ENCODE data around the gene GRIN1. TPM values are rescaled to one million over a fixed set of nuclear protein-coding genes. Genes with fewer than 3 reads are reported as not detected.
"Not testable (repeated sequence)": the region's sequence is repeated elsewhere in the genome, so short reads cannot be mapped to it uniquely, and the experiment has no call there.

GRIN1 gene
- total and polyA plus RNA-seq, 2 donors (not counting 1 experiment from before 2014, with no cell fraction given) = 0.04 TPM; not detected in 1

DNA sequence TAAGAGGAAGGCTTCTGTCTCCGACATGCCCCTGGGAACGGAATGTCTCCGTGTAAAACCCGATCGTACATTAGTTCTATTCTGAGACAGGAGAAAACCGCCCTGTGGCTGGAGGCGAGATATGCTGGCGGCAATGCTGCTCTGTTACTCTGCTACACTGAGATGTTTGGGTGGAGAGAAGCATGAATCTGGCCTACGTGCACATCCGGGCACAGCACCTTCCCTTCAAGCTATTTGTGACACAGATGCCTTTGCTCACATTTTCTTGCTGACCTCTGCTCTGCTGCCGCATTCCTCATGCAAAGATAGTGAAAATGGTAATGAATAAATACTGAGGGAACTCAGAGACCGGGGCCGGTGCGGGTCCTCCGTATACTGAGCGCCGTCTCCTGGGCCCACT, 22.2 kb upstream of the GRIN1 start:
- no peak for TF ChIP-seq EZH2 (IDR thresholded peaks at IDR 0.05; ENCODE audit: borderline replicate concordance, insufficient read depth, low read depth, low read length, poor library complexity, severe bottlenecking)
- TF ChIP-seq, protein P1, sequence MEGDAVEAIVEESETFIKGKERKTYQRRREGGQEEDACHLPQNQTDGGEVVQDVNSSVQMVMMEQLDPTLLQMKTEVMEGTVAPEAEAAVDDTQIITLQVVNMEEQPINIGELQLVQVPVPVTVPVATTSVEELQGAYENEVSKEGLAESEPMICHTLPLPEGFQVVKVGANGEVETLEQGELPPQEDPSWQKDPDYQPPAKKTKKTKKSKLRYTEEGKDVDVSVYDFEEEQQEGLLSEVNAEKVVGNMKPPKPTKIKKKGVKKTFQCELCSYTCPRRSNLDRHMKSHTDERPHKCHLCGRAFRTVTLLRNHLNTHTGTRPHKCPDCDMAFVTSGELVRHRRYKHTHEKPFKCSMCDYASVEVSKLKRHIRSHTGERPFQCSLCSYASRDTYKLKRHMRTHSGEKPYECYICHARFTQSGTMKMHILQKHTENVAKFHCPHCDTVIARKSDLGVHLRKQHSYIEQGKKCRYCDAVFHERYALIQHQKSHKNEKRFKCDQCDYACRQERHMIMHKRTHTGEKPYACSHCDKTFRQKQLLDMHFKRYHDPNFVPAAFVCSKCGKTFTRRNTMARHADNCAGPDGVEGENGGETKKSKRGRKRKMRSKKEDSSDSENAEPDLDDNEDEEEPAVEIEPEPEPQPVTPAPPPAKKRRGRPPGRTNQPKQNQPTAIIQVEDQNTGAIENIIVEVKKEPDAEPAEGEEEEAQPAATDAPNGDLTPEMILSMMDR (IDR thresholded peaks at IDR 0.05) = no peak
- intact Hi-C loops (cut with micrococcal nuclease) = no loop called here
- Histone ChIP-seq H3K4me1 (ENCODE audit: control insufficient read depth in 2 of 2, insufficient read depth in 2 of 2, low read length in 2 of 2) (peaks cover 22 to 37% of the 10 kb centered on the region in 2 donors), H4K20me1 (ENCODE audit: control insufficient read depth, insufficient read depth, low read length, poor library complexity, severe bottlenecking) (peaks cover 9% of the 10 kb centered on the region), H3K36me3 (replicated peaks in 1 of 2; ENCODE audit: control extremely low read depth in 1 of 2, control insufficient read depth in 1 of 2, extremely low read depth in 1 of 2, insufficient read depth in 2 of 2, low read length in 1 of 2) (peaks cover 0 to 12% of the 10 kb centered on the region in 2 experiments), H3K9me3 (ENCODE audit: control extremely low read depth in 1 of 3, control insufficient read depth in 2 of 3, insufficient read depth in 1 of 3, low read length in 2 of 3) (no peaks in the 10 kb centered on the region), H2AFZ (ENCODE audit: insufficient read depth, low read depth, low read length, poor library complexity, severe bottlenecking) (no peak overlapping the region), H3K27ac (ENCODE audit: low read length in 2 of 2) (no peak overlapping the region), H3K9ac (ENCODE audit: low read length) (no peak overlapping the region), H3K79me2 (ENCODE audit: control insufficient read depth, insufficient read depth, low read length) (peaks cover 14% of the 10 kb centered on the region), H3K4me2 (replicated peaks; ENCODE audit: low read depth, low read length, poor library complexity, severe bottlenecking) (no peak overlapping the region), H3K27me3 (replicated peaks in 1 of 4; ENCODE audit: control extremely low read depth in 1 of 4, control insufficient read depth in 3 of 4, insufficient read depth in 4 of 4, low read length in 3 of 4) (no peaks in the 10 kb centered on the region), H3K4me3 (ENCODE audit: control extremely low read depth in 1 of 5, extremely low read depth in 1 of 5, insufficient read depth in 1 of 5, low read depth in 2 of 5, low read length in 4 of 5) (no peak overlapping the region)
- no peak for ATAC-seq (ENCODE audit: low read depth)
- no peak for DNase-seq
- ChIA-PET CTCF (no interaction called here), POLR2A (no interaction called here)
- peak overlapping the region; percentile 44 for H3K4me3 Mint-ChIP-seq
- no peaks in the 10 kb centered on the region for H3K27me3 Mint-ChIP-seq
- 92% methylated on average over 15 of the region's 17 CpGs for WGBS (ENCODE audit: insufficient coverage)
- no peaks in the 10 kb centered on the region for H3K9me3 Mint-ChIP-seq (ENCODE audit: insufficient read depth)
- H3K4me1 Mint-ChIP-seq = peaks cover 21% of the 10 kb centered on the region
- no peak overlapping the region for H3K27ac Mint-ChIP-seq

DNA sequence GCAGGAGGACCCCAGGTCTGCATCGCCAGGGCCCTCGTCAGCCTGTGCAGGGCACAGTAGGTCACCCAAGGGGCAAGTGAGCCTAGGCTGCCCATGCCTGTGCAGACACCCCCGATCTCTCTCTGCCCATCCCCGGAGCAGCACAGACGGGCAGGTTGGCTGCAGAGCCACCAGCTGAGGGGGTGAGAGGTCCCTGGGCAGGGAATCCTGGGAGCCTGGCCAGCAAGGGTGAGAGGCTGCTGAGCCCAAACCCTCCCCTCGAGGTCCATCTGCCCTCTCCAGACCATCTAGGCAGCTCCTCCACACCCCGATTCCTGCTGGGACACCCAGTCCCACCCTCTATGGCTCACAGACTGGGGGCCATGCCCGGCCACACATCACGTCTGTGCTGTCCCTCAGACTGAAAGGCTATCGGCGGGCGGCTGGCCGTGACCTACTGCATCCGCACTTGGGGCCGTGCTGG, 21.7 kb upstream of the GRIN1 start:
- no peak overlapping the region for H3K9ac ChIP-seq (ENCODE audit: low read length)
- Mint-ChIP-seq H3K4me3 (peak overlapping the region; percentile 44), H3K4me1 (peaks cover 26% of the 10 kb centered on the region), H3K27me3 (no peaks in the 10 kb centered on the region), H3K27ac (no peak overlapping the region), H3K9me3 (ENCODE audit: insufficient read depth) (no peaks in the 10 kb centered on the region)
- DNase-seq (peak; percentile 34), ATAC-seq (ENCODE audit: low read depth) (no peak)
- 95% methylated on average over 7 of the region's 15 CpGs for WGBS (ENCODE audit: insufficient coverage)
- no peak overlapping the region for H3K27ac ChIP-seq (ENCODE audit: low read length in 2 of 2)
- CTCF ChIA-PET = interaction anchor here (1.5 to 2.3 kb wide), 4 partner anchors 13 to 106 kb away, joined by 4 to 10 read pairs (median 6); partner anchors contain the start of genes MAN1B1 and RNF208
- no peak overlapping the region for H3K4me2 ChIP-seq (replicated peaks; ENCODE audit: low read depth, low read length, poor library complexity, severe bottlenecking)
- H3K4me1 ChIP-seq (ENCODE audit: control insufficient read depth in 2 of 2, insufficient read depth in 2 of 2, low read length in 2 of 2) = peaks cover 26 to 43% of the 10 kb centered on the region in 2 donors
- peaks cover 0 to 6% of the 10 kb centered on the region in 2 experiments for H3K36me3 ChIP-seq (replicated peaks in 1 of 2; ENCODE audit: control extremely low read depth in 1 of 2, control insufficient read depth in 1 of 2, extremely low read depth in 1 of 2, insufficient read depth in 2 of 2, low read length in 1 of 2)
- H3K79me2 ChIP-seq (ENCODE audit: control insufficient read depth, insufficient read depth, low read length) = peaks cover 14% of the 10 kb centered on the region
- POLR2A ChIA-PET = no interaction called here
- H3K27me3 ChIP-seq (replicated peaks in 1 of 4; ENCODE audit: control extremely low read depth in 1 of 4, control insufficient read depth in 3 of 4, insufficient read depth in 4 of 4, low read length in 3 of 4) = no peaks in the 10 kb centered on the region
- H3K9me3 ChIP-seq (ENCODE audit: control extremely low read depth in 1 of 3, control insufficient read depth in 2 of 3, insufficient read depth in 1 of 3, low read length in 2 of 3) = no peaks in the 10 kb centered on the region
- TF ChIP-seq, protein P1 (IDR thresholded peaks at IDR 0.05) = no peak
- no peak for TF ChIP-seq EZH2 (IDR thresholded peaks at IDR 0.05; ENCODE audit: borderline replicate concordance, insufficient read depth, low read depth, low read length, poor library complexity, severe bottlenecking)
- H4K20me1 ChIP-seq (ENCODE audit: control insufficient read depth, insufficient read depth, low read length, poor library complexity, severe bottlenecking) = peaks cover 9% of the 10 kb centered on the region
- intact Hi-C loops (cut with micrococcal nuclease) = no loop called here
- no peak overlapping the region for H3K4me3 ChIP-seq (ENCODE audit: control extremely low read depth in 1 of 5, extremely low read depth in 1 of 5, insufficient read depth in 1 of 5, low read depth in 2 of 5, low read length in 4 of 5)
- no peak overlapping the region for H2AFZ ChIP-seq (ENCODE audit: insufficient read depth, low read depth, low read length, poor library complexity, severe bottlenecking)

DNA sequence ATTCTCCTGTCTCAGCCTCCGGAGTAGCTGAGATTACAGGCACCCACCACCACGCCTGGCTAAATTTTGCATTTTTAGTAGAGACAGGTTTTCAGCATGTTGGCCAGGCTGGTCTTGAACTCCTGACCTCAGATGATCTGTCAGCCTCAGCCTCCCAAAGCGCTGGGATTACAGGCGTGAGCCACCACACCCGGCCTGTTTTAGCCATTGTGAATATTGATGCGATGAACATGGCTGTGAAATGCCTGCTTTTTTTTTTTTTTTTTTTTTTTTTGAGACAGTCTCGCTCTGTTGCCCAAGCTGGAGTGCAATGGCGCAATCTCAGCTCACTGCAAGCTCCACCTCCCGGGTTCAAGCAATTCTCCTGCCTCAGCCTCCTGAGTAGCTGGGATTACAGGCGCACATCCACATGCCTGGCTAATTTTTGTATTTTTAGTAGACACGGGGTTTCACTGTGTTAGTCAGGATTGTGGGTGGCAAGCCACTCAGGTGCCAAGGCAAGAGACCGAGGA, 20.8 kb upstream of the GRIN1 start:
- H3K4me2 ChIP-seq (replicated peaks; ENCODE audit: low read depth, low read length, poor library complexity, severe bottlenecking); H4K20me1 ChIP-seq (ENCODE audit: control insufficient read depth, insufficient read depth, low read length, poor library complexity, severe bottlenecking); H3K27ac ChIP-seq (ENCODE audit: low read length in 2 of 2); H2AFZ ChIP-seq (ENCODE audit: insufficient read depth, low read depth, low read length, poor library complexity, severe bottlenecking); H3K27ac Mint-ChIP-seq; DNase-seq; H3K27me3 Mint-ChIP-seq; H3K9me3 Mint-ChIP-seq (ENCODE audit: insufficient read depth); H3K9me3 ChIP-seq (ENCODE audit: control extremely low read depth in 1 of 3, control insufficient read depth in 2 of 3, insufficient read depth in 1 of 3, low read length in 2 of 3); H3K79me2 ChIP-seq (ENCODE audit: control insufficient read depth, insufficient read depth, low read length); H3K9ac ChIP-seq (ENCODE audit: low read length); ATAC-seq (ENCODE audit: low read depth); H3K27me3 ChIP-seq (replicated peaks in 1 of 4; ENCODE audit: control extremely low read depth in 1 of 4, control insufficient read depth in 3 of 4, insufficient read depth in 4 of 4, low read length in 3 of 4); H3K4me3 Mint-ChIP-seq; H3K4me3 ChIP-seq (ENCODE audit: control extremely low read depth in 1 of 5, extremely low read depth in 1 of 5, insufficient read depth in 1 of 5, low read depth in 2 of 5, low read length in 4 of 5); H3K36me3 ChIP-seq (replicated peaks in 1 of 2; ENCODE audit: control extremely low read depth in 1 of 2, control insufficient read depth in 1 of 2, extremely low read depth in 1 of 2, insufficient read depth in 2 of 2, low read length in 1 of 2): not testable (repeated sequence)
- peaks cover 34 to 48% of the 10 kb centered on the region in 2 donors for H3K4me1 ChIP-seq (ENCODE audit: control insufficient read depth in 2 of 2, insufficient read depth in 2 of 2, low read length in 2 of 2)
- peaks cover 28% of the 10 kb centered on the region for H3K4me1 Mint-ChIP-seq
- CTCF ChIA-PET = interaction anchor here (0.7 to 2.3 kb wide), 18 partner anchors 9 to 118 kb away, joined by 3 to 10 read pairs (median 4); partner anchors contain the start of genes LRRC26, MAN1B1, NPDC1 and RNF208
- POLR2A ChIA-PET = interaction anchor here (0.6 to 0.7 kb wide), 2 partner anchors 110 to 473 kb away, joined by 3 to 6 read pairs; no protein-coding TSS in a partner anchor
- 93% methylated on average over 5 of the region's 12 CpGs for WGBS (ENCODE audit: insufficient coverage)
- intact Hi-C loops (cut with micrococcal nuclease) = loop anchor here (1.0 to 2.0 kb wide), 2 partner anchors 109 to 119 kb away; partner anchors contain the start of gene RNF224
